AG08395 (cell line): ENCODE measurements around the gene KCTD20.

ENCODE experiments used
- DNase-seq: peaks from one replicate; pipeline ENCODE4 v3.0.0; 2012; ENCODE audit warnings: mixed read lengths, low spot score

KCTD20 gene

DNA sequence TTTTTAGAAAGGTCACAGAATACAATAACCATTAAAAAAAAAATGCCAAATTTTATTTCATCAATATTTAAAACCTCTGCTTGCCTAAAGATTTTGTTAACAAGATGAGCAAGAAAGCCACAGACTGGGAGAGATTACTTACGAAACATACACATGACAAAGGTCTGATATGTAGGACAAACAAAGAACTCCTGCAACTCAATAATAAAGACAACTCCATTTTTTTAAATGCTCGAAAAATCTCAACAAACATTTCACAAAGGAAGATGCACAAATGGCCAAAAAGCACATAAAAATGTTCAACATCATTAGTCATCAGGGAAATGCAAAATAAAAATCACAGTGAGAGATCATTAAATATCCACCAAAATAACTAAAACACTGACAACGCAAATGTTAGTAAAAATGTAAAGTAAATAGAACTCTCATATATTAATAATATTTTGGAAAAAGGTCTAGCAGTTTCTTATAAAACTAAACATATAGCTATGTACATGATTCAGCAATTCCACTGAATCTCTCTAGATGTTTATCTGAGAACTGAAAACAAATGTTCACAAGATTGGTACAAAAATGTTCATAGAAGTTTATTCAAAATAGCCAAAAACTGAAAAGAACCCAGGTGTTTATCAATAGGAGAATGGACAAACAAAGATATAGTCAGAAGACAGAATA, 94.2 kb downstream of the KCTD20 start:
- no peak for DNase-seq

- no peak for DNase-seq
Observed at GRCh38 chr6:36539814-36540568, 97.2 kb downstream of the KCTD20 start.
